CD4-positive, alpha-beta memory T cell (primary cell): ENCODE measurements around the gene PGBD5. TPM values are rescaled to one million over a fixed set of nuclear protein-coding genes. Genes with fewer than 3 reads are reported as not detected.
A peak's percentile ranks its signal among the peaks of the same experiment; 100 is the strongest.

Source experiments
- CTCF ChIA-PET: fragments of 350-600 bp; sonication (Branson Sonifier 250); formaldehyde crosslinking; loops from one replicate; lab custom pipeline; 2021; ENCODE audit warnings: inconsistent platforms; ENCODE audit not compliant: partially characterized antibody; lab: Charles Lee
- POLR2A ChIA-PET: fragments of 350-600 bp; sonication (Branson Sonifier 250); formaldehyde crosslinking; loops from one replicate; lab custom pipeline; 2021; ENCODE audit not compliant: partially characterized antibody; lab: Charles Lee
- DNase-seq, 5 donors: peaks; one replicate each; pipeline versions ENCODE4 v3.0.0 to v3.0.0-alpha.2; 2020 to 2022; ENCODE audit warnings: mixed read lengths in 1 of 5
- H3K27ac ChIP-seq: one replicate; pipeline ENCODE4 v1.7.0; 2013; ENCODE audit warnings: low read depth, low read length
- H3K27me3 ChIP-seq: 2 replicates; pipeline ENCODE4 v1.7.0; 2013; ENCODE audit warnings: mild to moderate bottlenecking, low read length, moderate library complexity; ENCODE audit not compliant: insufficient read depth
- H3K36me3 ChIP-seq: 2 replicates; pipeline ENCODE4 v1.7.0; 2013; ENCODE audit warnings: mild to moderate bottlenecking, low read length, moderate library complexity; ENCODE audit not compliant: insufficient read depth
- H3K4me1 ChIP-seq: 2 replicates; pipeline ENCODE4 v1.7.0; 2013; ENCODE audit warnings: mild to moderate bottlenecking, low read length, moderate library complexity; ENCODE audit not compliant: insufficient read depth
- H3K4me3 ChIP-seq, 2 donors: one replicate each; pipeline ENCODE4 v1.7.0; 2013; ENCODE audit warnings: low read length in 2 of 2, mild to moderate bottlenecking in 1 of 2
- H3K9me3 ChIP-seq, 2 donors: one replicate each; pipeline ENCODE4 v1.7.0; 2013; ENCODE audit warnings: low read length in 2 of 2, control low read depth in 1 of 2; ENCODE audit not compliant: control insufficient read depth in 1 of 2
- H3K27ac Mint-ChIP-seq, 7 donors: one replicate each; pipeline ENCODE4 v1.8.0; 2020 to 2021; ENCODE audit warnings: mixed read lengths in 7 of 7, mild to moderate bottlenecking in 6 of 7, inconsistent platforms in 3 of 7, moderate library complexity in 3 of 7
- H3K27me3 Mint-ChIP-seq, 2 donors: one replicate each; pipeline ENCODE4 v1.8.0; 2020 to 2021; ENCODE audit warnings: mixed read lengths in 2 of 2
- H3K36me3 Mint-ChIP-seq, 2 donors: one replicate each; pipeline ENCODE4 v1.8.0; 2020 to 2021; ENCODE audit warnings: mixed read lengths in 2 of 2, inconsistent platforms in 1 of 2, mild to moderate bottlenecking in 1 of 2
- H3K4me1 Mint-ChIP-seq, 4 donors: one replicate each; pipeline ENCODE4 v1.8.0; 2020 to 2021; ENCODE audit warnings: mixed read lengths in 4 of 4, mild to moderate bottlenecking in 1 of 4
- H3K4me3 Mint-ChIP-seq, 8 donors: one replicate each; pipeline ENCODE4 v1.8.0; 2020 to 2021; ENCODE audit warnings: mixed read lengths in 8 of 8, mild to moderate bottlenecking in 7 of 8, moderate library complexity in 6 of 8, inconsistent platforms in 3 of 8
- H3K9me3 Mint-ChIP-seq, 8 donors: one replicate each; pipeline ENCODE4 v1.8.0; 2020 to 2021; ENCODE audit warnings: mixed read lengths in 8 of 8, mild to moderate bottlenecking in 5 of 8, inconsistent platforms in 3 of 8, moderate library complexity in 1 of 8
- intact Hi-C: fragments of 100-400 bp; cut with micrococcal nuclease; formaldehyde crosslinking; loops from one replicate; pipeline ENCODE4 v1.15.1; 2023
- polyA plus RNA-seq, 2 donors: library from polyadenylated mRNA; unstranded; fragments of 300-500 nt; fragmentation: Illumina TruSeq; gene quantifications; one replicate each; pipeline ENCODE4 v1.2.3, GENCODE V29; 2021
- total RNA-seq, 2 experiments: library from RNA; stranded (reverse); gene quantifications; one replicate each; pipeline ENCODE4 v1.2.3, GENCODE V29; 2021

Gene PGBD5
- total and polyA plus RNA-seq, 4 experiments from 2014 or later: not detected

GRCh38 chr1:230379462-230379861, 46.7 kb downstream of the PGBD5 start:
- no peak for DNase-seq

GRCh38 chr1:230377851-230378250, 48.3 kb downstream of the PGBD5 start:
- CTCF ChIA-PET: no interaction called here
- intact Hi-C loops: no loop called here
- Histone ChIP-seq H3K27me3 (no peaks in the 10 kb centered on the region), H3K27ac (no peak overlapping the region), H3K4me3 (no peak overlapping the region), H3K9me3 (no peaks in the 10 kb centered on the region), H3K36me3 (no peaks in the 10 kb centered on the region), H3K4me1 (no peaks in the 10 kb centered on the region)
- Mint-ChIP-seq H3K27me3 (peaks cover 3 to 13% of the 10 kb centered on the region in 2 donors), H3K36me3 (no peaks in the 10 kb centered on the region), H3K27ac (no peak overlapping the region), H3K9me3 (peaks cover 7 to 16% (median 12%) of the 10 kb centered on the region in 8 donors), H3K4me1 (no peaks in the 10 kb centered on the region), H3K4me3 (no peak overlapping the region)
- POLR2A ChIA-PET: no interaction called here
- no peak for DNase-seq

More at GRCh38 chr1:230379462-230379861, 46.7 kb downstream of the PGBD5 start:
- H3K4me1 ChIP-seq: no peaks in the 10 kb centered on the region
- Mint-ChIP-seq H3K4me3 (no peak overlapping the region), H3K36me3 (no peaks in the 10 kb centered on the region), H3K27ac (no peak overlapping the region), H3K4me1 (no peaks in the 10 kb centered on the region), H3K27me3 (peaks cover 3 to 14% of the 10 kb centered on the region in 2 donors), H3K9me3 (peaks cover 7 to 16% (median 12%) of the 10 kb centered on the region in 8 donors)
- H3K27ac ChIP-seq: no peak overlapping the region
- H3K27me3 ChIP-seq: no peaks in the 10 kb centered on the region
- ChIA-PET CTCF (no interaction called here), POLR2A (no interaction called here)
- H3K9me3 ChIP-seq: no peaks in the 10 kb centered on the region
- intact Hi-C loops: no loop called here
- H3K36me3 ChIP-seq: no peaks in the 10 kb centered on the region
- H3K4me3 ChIP-seq: no peak overlapping the region

- no peaks in the 10 kb centered on the region for H3K27me3 ChIP-seq
- H3K27ac ChIP-seq: no peak overlapping the region
- Mint-ChIP-seq H3K27ac (no peak overlapping the region), H3K9me3 (peaks cover 7 to 16% (median 12%) of the 10 kb centered on the region in 8 donors), H3K36me3 (no peaks in the 10 kb centered on the region), H3K4me1 (peaks cover 0 to 2% (median 0%) of the 10 kb centered on the region in 4 donors), H3K27me3 (peaks cover 2 to 13% of the 10 kb centered on the region in 2 donors), H3K4me3 (no peak overlapping the region)
- ChIA-PET POLR2A (no interaction called here), CTCF (no interaction called here)
- H3K36me3 ChIP-seq: no peaks in the 10 kb centered on the region
- intact Hi-C loops: no loop called here
- no peak for DNase-seq
- H3K4me3 ChIP-seq: no peak overlapping the region
- no peaks in the 10 kb centered on the region for H3K9me3 ChIP-seq
- H3K4me1 ChIP-seq: no peaks in the 10 kb centered on the region
Measured at GRCh38 chr1:230377324-230377723, 48.8 kb downstream of the PGBD5 start.

- H3K4me1 Mint-ChIP-seq: peaks cover 0 to 5% (median under 1%) of the 10 kb centered on the region in 4 donors
- POLR2A ChIA-PET: no interaction called here
Measured at GRCh38 chr1:230376296-230376695, 49.8 kb downstream of the PGBD5 start.

GRCh38 chr1:230375780-230376179, 50.4 kb downstream of the PGBD5 start:
- H3K4me1 Mint-ChIP-seq: peaks cover 0 to 5% (median under 1%) of the 10 kb centered on the region in 4 donors
- intact Hi-C loops: no loop called here
- H3K27ac ChIP-seq: no peak overlapping the region
- no peaks in the 10 kb centered on the region for H3K9me3 ChIP-seq
- POLR2A ChIA-PET: no interaction called here
- peaks cover 7 to 16% (median 12%) of the 10 kb centered on the region in 8 donors for H3K9me3 Mint-ChIP-seq
- CTCF ChIA-PET: no interaction called here
- H3K4me3 Mint-ChIP-seq: no peak overlapping the region
- H3K4me1 ChIP-seq: no peaks in the 10 kb centered on the region
- H3K27ac Mint-ChIP-seq: no peak overlapping the region
- no peaks in the 10 kb centered on the region for H3K27me3 ChIP-seq
- no peak for DNase-seq
- H3K36me3 ChIP-seq: no peaks in the 10 kb centered on the region
- H3K27me3 Mint-ChIP-seq: peaks cover 2 to 13% of the 10 kb centered on the region in 2 donors
- no peaks in the 10 kb centered on the region for H3K36me3 Mint-ChIP-seq
- no peak overlapping the region for H3K4me3 ChIP-seq

More at GRCh38 chr1:230376296-230376695, 49.8 kb downstream of the PGBD5 start:
- CTCF ChIA-PET: no interaction called here
- Mint-ChIP-seq H3K9me3 (peaks cover 7 to 16% (median 12%) of the 10 kb centered on the region in 8 donors), H3K27me3 (peaks cover 2 to 13% of the 10 kb centered on the region in 2 donors), H3K4me3 (no peak overlapping the region), H3K36me3 (no peaks in the 10 kb centered on the region), H3K27ac (no peak overlapping the region)
- no peaks in the 10 kb centered on the region for H3K36me3 ChIP-seq
- intact Hi-C loops: no loop called here
- no peak for DNase-seq
- H3K27me3 ChIP-seq: no peaks in the 10 kb centered on the region
- H3K9me3 ChIP-seq: no peaks in the 10 kb centered on the region
- no peak overlapping the region for H3K4me3 ChIP-seq
- no peak overlapping the region for H3K27ac ChIP-seq
- no peaks in the 10 kb centered on the region for H3K4me1 ChIP-seq

- H3K36me3 Mint-ChIP-seq: no peaks in the 10 kb centered on the region
- ChIA-PET CTCF (no interaction called here), POLR2A (no interaction called here)
- Histone ChIP-seq H3K4me1 (no peaks in the 10 kb centered on the region), H3K4me3 (no peak overlapping the region), H3K36me3 (no peaks in the 10 kb centered on the region), H3K27ac (no peak overlapping the region), H3K9me3 (no peaks in the 10 kb centered on the region), H3K27me3 (no peaks in the 10 kb centered on the region)
- H3K4me3 Mint-ChIP-seq: no peak overlapping the region
- no peak overlapping the region for H3K27ac Mint-ChIP-seq
- H3K9me3 Mint-ChIP-seq: peaks cover 7 to 16% (median 12%) of the 10 kb centered on the region in 8 donors
- intact Hi-C loops: no loop called here
- peaks cover 2 to 13% of the 10 kb centered on the region in 2 donors for H3K27me3 Mint-ChIP-seq
- no peak for DNase-seq
- peaks cover 0 to 5% (median under 1%) of the 10 kb centered on the region in 4 donors for H3K4me1 Mint-ChIP-seq
Measured at GRCh38 chr1:230375147-230375546, 51.0 kb downstream of the PGBD5 start.

- no peak for DNase-seq
- no peak overlapping the region for H3K27ac ChIP-seq
- H3K4me3 Mint-ChIP-seq: peak overlapping the region in 1 of 8 donors; percentile 57
- H3K36me3 ChIP-seq: no peaks in the 10 kb centered on the region
- ChIA-PET POLR2A (no interaction called here), CTCF (no interaction called here)
- no peak overlapping the region for H3K27ac Mint-ChIP-seq
- H3K4me3 ChIP-seq: no peak overlapping the region
- H3K36me3 Mint-ChIP-seq: no peaks in the 10 kb centered on the region
- peaks cover 3 to 11% of the 10 kb centered on the region in 2 donors for H3K27me3 Mint-ChIP-seq
- no peaks in the 10 kb centered on the region for H3K9me3 Mint-ChIP-seq
- intact Hi-C loops: no loop called here
- peaks cover 0 to 5% (median under 1%) of the 10 kb centered on the region in 4 donors for H3K4me1 Mint-ChIP-seq
- no peaks in the 10 kb centered on the region for H3K4me1 ChIP-seq
- H3K27me3 ChIP-seq: no peaks in the 10 kb centered on the region
- no peaks in the 10 kb centered on the region for H3K9me3 ChIP-seq
Measured at GRCh38 chr1:230371923-230372703, 54.0 kb downstream of the PGBD5 start.
